Measurements from ENCODE around the gene SUCLG1. TPM values are rescaled to one million over a fixed set of nuclear protein-coding genes. Genes with fewer than 3 reads are reported as not detected.
"Not testable (repeated sequence)": the region's sequence is repeated elsewhere in the genome, so short reads cannot be mapped to it uniquely, and the experiment has no call there.

Gene SUCLG1
- polyA plus RNA-seq, 1 donor (not counting 4 experiments of a cell fraction or from before 2014, with no cell fraction given), result 83.6 TPM

- FAIRE-seq (peak; percentile 43), DNase-seq (ENCODE audit: low read depth, low spot score) (no peak)
- no peak overlapping the region for H3K27ac ChIP-seq (ENCODE audit: control insufficient read depth, insufficient read depth, low read length)
- no peak overlapping the region for H3K4me2 ChIP-seq (ENCODE audit: control insufficient read depth, extremely low read depth, insufficient read depth, low read depth, low read length)
- H3K4me3 ChIP-seq (ENCODE audit: control insufficient read depth in 2 of 3, extremely low read depth in 1 of 3, insufficient read depth in 2 of 3, low read depth in 1 of 3, low read length in 3 of 3), result no peak overlapping the region
- no peak overlapping the region for H3K9ac ChIP-seq (ENCODE audit: control insufficient read depth, extremely low read depth, insufficient read depth, low read length)
- no peaks in the 10 kb centered on the region for H3K79me2 ChIP-seq (ENCODE audit: control insufficient read depth, insufficient read depth, low read length)
- H2AFZ ChIP-seq (ENCODE audit: control insufficient read depth, low read length), result no peak overlapping the region
- H3K4me1 ChIP-seq (ENCODE audit: control insufficient read depth, extremely low read depth, insufficient read depth, low read length), result no peaks in the 10 kb centered on the region
- dilution Hi-C loops (cut with MboI; ENCODE audit: extremely low pct_ligation_motif_present, low sequenced_read_pairs), result no loop called here
- no peaks in the 10 kb centered on the region for H3K27me3 ChIP-seq (ENCODE audit: control insufficient read depth, extremely low read depth, insufficient read depth, low read length)
- TF ChIP-seq, protein P1, sequence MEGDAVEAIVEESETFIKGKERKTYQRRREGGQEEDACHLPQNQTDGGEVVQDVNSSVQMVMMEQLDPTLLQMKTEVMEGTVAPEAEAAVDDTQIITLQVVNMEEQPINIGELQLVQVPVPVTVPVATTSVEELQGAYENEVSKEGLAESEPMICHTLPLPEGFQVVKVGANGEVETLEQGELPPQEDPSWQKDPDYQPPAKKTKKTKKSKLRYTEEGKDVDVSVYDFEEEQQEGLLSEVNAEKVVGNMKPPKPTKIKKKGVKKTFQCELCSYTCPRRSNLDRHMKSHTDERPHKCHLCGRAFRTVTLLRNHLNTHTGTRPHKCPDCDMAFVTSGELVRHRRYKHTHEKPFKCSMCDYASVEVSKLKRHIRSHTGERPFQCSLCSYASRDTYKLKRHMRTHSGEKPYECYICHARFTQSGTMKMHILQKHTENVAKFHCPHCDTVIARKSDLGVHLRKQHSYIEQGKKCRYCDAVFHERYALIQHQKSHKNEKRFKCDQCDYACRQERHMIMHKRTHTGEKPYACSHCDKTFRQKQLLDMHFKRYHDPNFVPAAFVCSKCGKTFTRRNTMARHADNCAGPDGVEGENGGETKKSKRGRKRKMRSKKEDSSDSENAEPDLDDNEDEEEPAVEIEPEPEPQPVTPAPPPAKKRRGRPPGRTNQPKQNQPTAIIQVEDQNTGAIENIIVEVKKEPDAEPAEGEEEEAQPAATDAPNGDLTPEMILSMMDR (optimal IDR thresholded peaks at IDR 0.05 in 1 of 3, IDR thresholded peaks at IDR 0.05 in 1 of 3, conservative IDR thresholded peaks at IDR 0.05 in 1 of 3; ENCODE audit: extremely low read depth in 1 of 3, insufficient read depth in 2 of 3, low read length in 3 of 3), result no peak
- TF ChIP-seq EZH2 (IDR thresholded peaks at IDR 0.05; ENCODE audit: low read length), result no peak
- peaks cover 8% of the 10 kb centered on the region for H3K9me3 ChIP-seq (ENCODE audit: control insufficient read depth, low read depth, low read length)
- no peaks in the 10 kb centered on the region for H3K36me3 ChIP-seq (ENCODE audit: control insufficient read depth in 2 of 2, extremely low read depth in 1 of 2, insufficient read depth in 2 of 2, low read length in 2 of 2)
- no peaks in the 10 kb centered on the region for H3K9me1 ChIP-seq (ENCODE audit: control insufficient read depth, extremely low read depth, insufficient read depth, low read length)
- H4K20me1 ChIP-seq (ENCODE audit: control insufficient read depth, extremely low read depth, insufficient read depth, low read length), result no peaks in the 10 kb centered on the region
These were observed 13.9 kb upstream of the SUCLG1 start for GRCh38 chr2:84472856-84473565.

DNA sequence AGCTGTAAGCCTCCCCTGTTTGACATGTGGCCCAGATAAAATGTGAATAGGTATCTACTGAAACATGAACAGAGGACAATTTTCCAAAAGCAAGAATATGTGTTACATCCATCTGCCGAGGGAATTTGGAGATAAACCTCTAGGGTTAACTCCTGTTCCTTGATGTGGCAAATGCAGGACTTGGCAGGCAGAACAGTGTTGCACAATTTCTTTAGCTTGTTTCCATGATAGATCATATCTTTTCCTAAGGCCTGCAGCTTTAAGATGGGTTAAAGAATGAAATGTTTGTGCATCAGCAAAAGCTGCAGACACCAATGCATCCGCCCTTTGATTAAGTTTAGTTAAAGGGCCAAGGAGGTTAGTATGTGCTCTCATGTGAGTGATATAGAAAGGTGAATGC, 13.3 kb upstream of the SUCLG1 start:
- DNase-seq (ENCODE audit: low read depth, low spot score); H3K4me2 ChIP-seq (ENCODE audit: control insufficient read depth, extremely low read depth, insufficient read depth, low read depth, low read length); H3K9ac ChIP-seq (ENCODE audit: control insufficient read depth, extremely low read depth, insufficient read depth, low read length); H4K20me1 ChIP-seq (ENCODE audit: control insufficient read depth, extremely low read depth, insufficient read depth, low read length); H3K4me1 ChIP-seq (ENCODE audit: control insufficient read depth, extremely low read depth, insufficient read depth, low read length); FAIRE-seq; H3K27me3 ChIP-seq (ENCODE audit: control insufficient read depth, extremely low read depth, insufficient read depth, low read length); H3K9me3 ChIP-seq (ENCODE audit: control insufficient read depth, low read depth, low read length); H3K79me2 ChIP-seq (ENCODE audit: control insufficient read depth, insufficient read depth, low read length); H2AFZ ChIP-seq (ENCODE audit: control insufficient read depth, low read length); H3K4me3 ChIP-seq (ENCODE audit: control insufficient read depth in 2 of 3, extremely low read depth in 1 of 3, insufficient read depth in 2 of 3, low read depth in 1 of 3, low read length in 3 of 3); H3K36me3 ChIP-seq (ENCODE audit: control insufficient read depth in 2 of 2, extremely low read depth in 1 of 2, insufficient read depth in 2 of 2, low read length in 2 of 2); H3K9me1 ChIP-seq (ENCODE audit: control insufficient read depth, extremely low read depth, insufficient read depth, low read length); H3K27ac ChIP-seq (ENCODE audit: control insufficient read depth, insufficient read depth, low read length); dilution Hi-C loops (cut with MboI; ENCODE audit: extremely low pct_ligation_motif_present, low sequenced_read_pairs): not testable (repeated sequence)

DNA sequence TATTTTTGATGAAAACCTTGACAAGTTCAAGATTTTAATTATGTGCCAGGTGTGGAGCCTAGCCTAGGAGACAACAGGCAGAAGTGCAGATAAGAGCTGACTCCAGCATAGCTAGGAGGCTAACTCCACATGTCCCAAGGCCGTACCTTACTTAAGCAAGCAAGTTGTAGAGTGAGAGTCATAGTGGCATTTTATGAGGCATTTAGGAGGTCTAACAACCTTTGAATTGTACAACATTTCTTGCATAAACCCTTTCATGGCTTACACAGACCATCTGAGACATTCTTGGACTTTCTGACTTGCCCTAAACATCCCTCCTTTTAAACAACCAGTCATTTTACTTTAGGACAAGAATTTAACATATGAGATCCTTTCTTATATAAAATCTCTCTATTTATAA, 8.3 kb upstream of the SUCLG1 start:
- dilution Hi-C loops (cut with MboI; ENCODE audit: extremely low pct_ligation_motif_present, low sequenced_read_pairs), result no loop called here
- Histone ChIP-seq H2AFZ (ENCODE audit: control insufficient read depth, low read length) (no peak overlapping the region), H3K79me2 (ENCODE audit: control insufficient read depth, insufficient read depth, low read length) (no peaks in the 10 kb centered on the region), H3K9me1 (ENCODE audit: control insufficient read depth, extremely low read depth, insufficient read depth, low read length) (no peaks in the 10 kb centered on the region), H3K4me3 (ENCODE audit: control insufficient read depth in 2 of 3, extremely low read depth in 1 of 3, insufficient read depth in 2 of 3, low read depth in 1 of 3, low read length in 3 of 3) (no peak overlapping the region), H3K9ac (ENCODE audit: control insufficient read depth, extremely low read depth, insufficient read depth, low read length) (no peak overlapping the region), H3K4me1 (ENCODE audit: control insufficient read depth, extremely low read depth, insufficient read depth, low read length) (no peaks in the 10 kb centered on the region), H3K27ac (ENCODE audit: control insufficient read depth, insufficient read depth, low read length) (no peak overlapping the region), H3K36me3 (ENCODE audit: control insufficient read depth in 2 of 2, extremely low read depth in 1 of 2, insufficient read depth in 2 of 2, low read length in 2 of 2) (no peaks in the 10 kb centered on the region), H3K27me3 (ENCODE audit: control insufficient read depth, extremely low read depth, insufficient read depth, low read length) (no peaks in the 10 kb centered on the region), H3K9me3 (ENCODE audit: control insufficient read depth, low read depth, low read length) (peaks cover 4% of the 10 kb centered on the region), H3K4me2 (ENCODE audit: control insufficient read depth, extremely low read depth, insufficient read depth, low read depth, low read length) (no peak overlapping the region), H4K20me1 (ENCODE audit: control insufficient read depth, extremely low read depth, insufficient read depth, low read length) (no peaks in the 10 kb centered on the region)
- FAIRE-seq, result no peak
- no peak for TF ChIP-seq EZH2 (IDR thresholded peaks at IDR 0.05; ENCODE audit: low read length)
- TF ChIP-seq, protein P1 (optimal IDR thresholded peaks at IDR 0.05 in 1 of 3, IDR thresholded peaks at IDR 0.05 in 1 of 3, conservative IDR thresholded peaks at IDR 0.05 in 1 of 3; ENCODE audit: extremely low read depth in 1 of 3, insufficient read depth in 2 of 3, low read length in 3 of 3), result no peak
- DNase-seq (ENCODE audit: low read depth, low spot score), result no peak
